DOHH2 (cell line): ENCODE results near the gene TMEM219.

Experiments
- H3F3A ChIP-seq: fragments of 200-600 bp; sonication (generic), shearing (Covaris generic); 2 replicates; pipeline ENCODE4 v1.6.0; 2016; ENCODE audit warnings: antibody characterized with exemption, mild to moderate bottlenecking; ENCODE audit not compliant: control insufficient read depth, insufficient read depth
- H3K27ac ChIP-seq: fragments of 200-600 bp; sonication (generic); 2 replicates; pipeline ENCODE4 v1.5.1; 2014; ENCODE audit warnings: low read depth, mild to moderate bottlenecking, low read length, moderate library complexity
- H3K27me3 ChIP-seq: fragments of 200-600 bp; sonication (generic); 2 replicates; pipeline ENCODE4 v1.6.1; 2014; ENCODE audit warnings: mild to moderate bottlenecking, low read length, mixed read lengths; ENCODE audit not compliant: control insufficient read depth
- H3K36me3 ChIP-seq: fragments of 200-600 bp; sonication (generic); 2 replicates; pipeline ENCODE4 v1.6.1; 2014; ENCODE audit warnings: mild to moderate bottlenecking, low read length, moderate library complexity, mixed read lengths; ENCODE audit not compliant: control insufficient read depth
- H3K4me1 ChIP-seq: fragments of 200-600 bp; sonication (generic); 2 replicates; pipeline ENCODE4 v1.6.1; 2014; ENCODE audit warnings: mild to moderate bottlenecking, low read length, mixed read lengths; ENCODE audit not compliant: control insufficient read depth
- H3K4me2 ChIP-seq: fragments of 200-600 bp; sonication (generic); 2 replicates; pipeline ENCODE4 v1.6.0; 2014; ENCODE audit warnings: mild to moderate bottlenecking, low read length, moderate library complexity
- H3K4me3 ChIP-seq: fragments of 200-600 bp; sonication (generic); 2 replicates; pipeline ENCODE4 v1.5.1; 2014; ENCODE audit warnings: mild to moderate bottlenecking, low read length, mixed read lengths
- H3K79me2 ChIP-seq: fragments of 200-600 bp; sonication (generic); 2 replicates; pipeline ENCODE4 v1.6.1; 2014; ENCODE audit warnings: mild to moderate bottlenecking, low read length, mixed read lengths; ENCODE audit not compliant: control insufficient read depth
- H3K9me2 ChIP-seq: fragments of 200-600 bp; sonication (generic); replicated peaks from 2 replicates; pipeline ENCODE4 v1.6.1; 2014; ENCODE audit warnings: mild to moderate bottlenecking, low read length, mixed read lengths; ENCODE audit not compliant: control insufficient read depth
- H3K9me3 ChIP-seq: fragments of 200-600 bp; sonication (generic); 2 replicates; pipeline ENCODE4 v1.6.1; 2014; ENCODE audit warnings: antibody characterized with exemption, low read length, mixed read lengths; ENCODE audit not compliant: control insufficient read depth, insufficient read depth
- H4K20me1 ChIP-seq: fragments of 200-600 bp; sonication (generic); 2 replicates; pipeline ENCODE4 v1.6.0; 2014; ENCODE audit warnings: low read depth, mild to moderate bottlenecking, antibody characterized with exemption, low read length, moderate library complexity; ENCODE audit not compliant: control insufficient read depth, insufficient read depth
- CTCF ChIP-seq: fragments of 200-600 bp; sonication (generic); IDR thresholded peaks from one replicate; pipeline ENCODE4 v1.5.1; 2014; ENCODE audit warnings: antibody characterized with exemption, mild to moderate bottlenecking, low read depth, low read length; ENCODE audit not compliant: poor library complexity, severe bottlenecking
- EZH2phosphoT487 ChIP-seq: fragments of 200-600 bp; sonication (generic); IDR thresholded peaks from 2 replicates; pipeline ENCODE4 v1.6.1; 2017; ENCODE audit warnings: borderline replicate concordance, mild to moderate bottlenecking, antibody characterized with exemption, low read length, moderate library complexity, mixed read lengths

The TMEM219 gene

GRCh38 chr16:29985271-29985811 is 23.5 kb downstream of the TMEM219 start:
- H3K9me2 ChIP-seq: no peaks in the 10 kb centered on the region
- H3K4me2 ChIP-seq: no peak overlapping the region
- H3K79me2 ChIP-seq: no peaks in the 10 kb centered on the region
- peaks cover 98% of the 10 kb centered on the region for H3K36me3 ChIP-seq
- no peaks in the 10 kb centered on the region for H3K4me1 ChIP-seq
- H3K27me3 ChIP-seq: no peaks in the 10 kb centered on the region
- H3K27ac ChIP-seq: no peak overlapping the region
- no peak for TF ChIP-seq CTCF
- no peaks in the 10 kb centered on the region for H4K20me1 ChIP-seq
- H3K4me3 ChIP-seq: no peak overlapping the region
- no peaks in the 10 kb centered on the region for H3K9me3 ChIP-seq
- H3F3A ChIP-seq: no peaks in the 10 kb centered on the region; the same call in 1 of the 2 replicates

- Histone ChIP-seq H3K36me3 (peaks cover 96% of the 10 kb centered on the region), H3K27ac (no peak overlapping the region), H3K79me2 (no peaks in the 10 kb centered on the region), H3K4me1 (no peaks in the 10 kb centered on the region), H3K27me3 (no peaks in the 10 kb centered on the region), H3K9me3 (no peaks in the 10 kb centered on the region), H4K20me1 (no peaks in the 10 kb centered on the region), H3K9me2 (no peaks in the 10 kb centered on the region), H3K4me2 (no peak overlapping the region), H3K4me3 (no peak overlapping the region), H3F3A (no peaks in the 10 kb centered on the region; the same call in 1 of the 2 replicates)
- TF ChIP-seq EZH2phosphoT487 (no peak), CTCF (no peak)
Measured at GRCh38 chr16:29986231-29986630, 24.4 kb downstream of the TMEM219 start.

GRCh38 chr16:29986931-29987330 is 25.1 kb downstream of the TMEM219 start:
- H3K4me2 ChIP-seq: no peak overlapping the region
- H3K27me3 ChIP-seq: no peaks in the 10 kb centered on the region
- no peaks in the 10 kb centered on the region; the same call in 1 of the 2 replicates for H3F3A ChIP-seq
- no peak for TF ChIP-seq CTCF
- no peak for TF ChIP-seq EZH2phosphoT487
- peaks cover 96% of the 10 kb centered on the region for H3K36me3 ChIP-seq
- no peaks in the 10 kb centered on the region for H3K4me1 ChIP-seq
- H3K79me2 ChIP-seq: no peaks in the 10 kb centered on the region
- no peaks in the 10 kb centered on the region for H4K20me1 ChIP-seq
- no peaks in the 10 kb centered on the region for H3K9me3 ChIP-seq
- H3K9me2 ChIP-seq: no peaks in the 10 kb centered on the region
- H3K27ac ChIP-seq: no peak overlapping the region
- H3K4me3 ChIP-seq: no peak overlapping the region
